A549 treated with Hydrocortisone at 1 μM for 4 hours (cell line): ENCODE measurements around the gene ZNF677. TPM values are rescaled to one million over a fixed set of nuclear protein-coding genes. Genes with fewer than 3 reads are reported as not detected.

Experiments
- total RNA-seq: library from RNA; stranded (reverse); fragments of 200-300 nt; extraction: Qiagen RNA extraction; gene quantifications from 5 replicates; pipeline ENCODE4 v1.2.3, GENCODE V29; 2022

Gene ZNF677
- not detected in 5 replicates for total RNA-seq

GRCh38 chr19:53254411-53255341, at the start of gene ZNF677:
Gene ZNF677 (minus strand): TSS chr19:53254873. CDS start chr19:53251550, 3,323 bp downstream.

DNA sequence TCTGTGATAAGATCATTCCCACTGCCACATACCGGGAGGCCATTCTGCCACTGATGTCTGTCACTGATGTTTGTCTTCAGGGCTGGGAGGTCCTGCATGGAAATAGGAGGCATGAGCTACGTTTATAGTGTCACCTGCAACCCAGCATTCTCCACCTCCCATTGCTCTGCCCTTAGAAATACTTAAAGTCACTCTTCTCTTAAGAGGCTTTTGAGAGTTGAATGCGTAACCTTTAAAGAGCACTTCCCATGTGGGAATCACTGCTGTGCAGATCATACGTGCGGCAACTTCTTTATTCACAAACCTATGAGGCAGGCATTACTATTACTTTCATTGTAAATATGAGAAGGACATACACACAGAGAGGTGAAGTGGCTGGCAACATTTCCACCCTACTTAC, 12.9 kb upstream of the ZNF677 start, which contains the start of gene VN1R4:
Gene VN1R4 (minus strand): TSS at position 101 of the 400 bp plus-strand sequence. CDS start 58 bp downstream, at position 43.

DNA sequence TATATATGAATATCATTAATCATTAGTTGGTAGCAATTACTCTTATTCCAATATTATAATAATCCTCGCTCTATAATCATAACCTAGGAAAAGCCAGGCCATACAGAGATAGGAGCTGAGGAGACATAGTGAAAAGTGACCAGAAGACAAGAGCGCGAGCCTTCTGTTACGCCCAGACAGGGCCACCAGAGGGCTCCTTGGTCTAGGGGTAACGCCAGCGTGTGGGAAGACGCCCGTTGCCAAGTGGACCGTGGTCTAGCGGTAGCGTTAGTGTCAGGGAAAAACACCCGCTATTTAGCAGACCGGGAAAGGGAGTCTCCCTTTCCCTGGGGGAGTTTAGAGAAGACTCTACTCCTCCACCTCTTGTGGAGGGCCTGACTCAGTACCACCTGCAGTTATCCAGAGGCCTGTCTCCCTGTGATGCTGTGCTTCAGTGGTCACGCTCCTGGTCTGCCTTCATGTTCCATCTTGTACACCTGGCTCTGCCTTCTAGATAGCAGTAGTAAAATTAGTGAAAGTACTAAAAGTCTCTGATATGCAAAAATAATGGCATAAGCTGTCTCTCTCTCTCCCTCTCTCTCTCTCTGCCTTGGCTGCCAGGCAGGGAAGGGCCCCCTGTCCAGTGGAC, 3.2 kb upstream of the ZNF677 start, which contains the start of gene VN1R2:
Gene VN1R2 (plus strand): TSS at position 578 of the 628 bp plus-strand sequence. CDS start 84 bp downstream, outside the sequence.

DNA sequence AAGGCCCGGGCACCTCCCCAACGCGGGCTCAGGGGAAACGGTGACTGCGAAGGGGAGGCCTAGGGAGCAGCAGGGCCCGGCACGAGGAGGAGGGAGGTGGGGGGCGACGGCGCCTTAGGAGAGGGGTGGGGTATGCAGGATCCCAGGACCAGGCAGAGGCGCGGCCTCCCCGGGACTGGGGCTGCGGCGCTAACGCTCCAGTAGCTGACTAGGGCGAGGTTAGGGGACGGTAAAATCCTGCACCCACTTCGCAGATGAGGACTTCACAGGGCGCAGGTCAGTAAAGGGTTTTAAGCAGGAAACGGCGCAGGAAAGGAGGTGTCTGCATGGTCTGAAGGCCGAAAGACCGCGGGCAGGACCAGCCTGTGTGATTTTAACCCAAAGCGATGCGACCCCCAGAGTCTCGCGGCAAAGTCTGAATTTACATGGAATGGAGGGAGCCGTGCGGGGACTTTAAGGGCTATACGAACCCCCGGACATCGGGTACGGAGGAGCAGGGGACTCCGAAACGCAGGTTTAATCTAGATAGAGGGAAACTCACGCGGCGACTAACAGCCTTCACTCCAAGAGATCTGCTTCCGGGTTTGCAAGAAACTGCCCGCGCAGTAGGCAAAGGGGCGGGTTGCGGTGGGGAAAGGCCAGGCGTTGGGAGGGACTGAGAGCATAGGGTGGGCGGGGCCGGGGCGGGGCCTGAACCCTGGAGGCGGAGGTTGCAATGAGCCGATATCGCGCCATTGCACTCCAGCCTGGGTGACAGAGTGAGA, 61.7 kb downstream of the ZNF677 start, which contains the start of gene ZNF665:
Gene ZNF665 (minus strand): TSS at position 588 of the 764 bp plus-strand sequence. CDS start 10,460 bp downstream, outside the sequence.

Other genes with a start within 250 kb of the ZNF677 start
- gene ERVV-1, start 241.0 kb downstream of the ZNF677 start, total RNA-seq = not detected in 5 replicates
- not detected in 5 replicates for gene ERVV-2, start 210.1 kb downstream of the ZNF677 start, total RNA-seq
- gene ZNF160, start 151.5 kb downstream of the ZNF677 start, total RNA-seq = 6.8 to 10.2 TPM (median 7.6 TPM) in 5 replicates
- gene ZNF415, start 122.0 kb downstream of the ZNF677 start, total RNA-seq = not detected in 5 replicates
- not detected in 5 replicates for gene ZNF347, start 95.8 kb downstream of the ZNF677 start, total RNA-seq
- gene ZNF665, start 61.5 kb downstream of the ZNF677 start, total RNA-seq = not detected in 5 replicates
- not detected in 5 replicates for gene VN1R2, start 3.4 kb upstream of the ZNF677 start, total RNA-seq
- not detected in 5 replicates for gene VN1R4, start 12.8 kb upstream of the ZNF677 start, total RNA-seq
- gene ZNF845, start 78.9 kb upstream of the ZNF677 start, total RNA-seq = 3.1 to 5.0 TPM (median 3.6 TPM) in 5 replicates
- gene ZNF525, start 110.8 kb upstream of the ZNF677 start, total RNA-seq = 0.22 to 0.47 TPM (median 0.28 TPM) in 5 replicates
- 3.3 to 5.9 TPM (median 4.1 TPM) in 5 replicates for gene ZNF765, start 140.3 kb upstream of the ZNF677 start, total RNA-seq
- gene ZNF761, start 177.1 kb upstream of the ZNF677 start, total RNA-seq = 6.8 to 8.7 TPM (median 7.8 TPM) in 5 replicates
- gene ZNF813, start 212.9 kb upstream of the ZNF677 start, total RNA-seq = 0.23 to 0.45 TPM (median 0.29 TPM) in 5 replicates